Lower leg skin (tissue), 3 donors: ENCODE measurements around the gene TAF7.

Experiments used
- POLR2A ChIP-seq, 2 donors: fragments of 450-650 bp; IDR thresholded peaks; one replicate each; pipeline ENCODE4 v1.6.1; 2016 to 2017; ENCODE audit warnings: antibody characterized with exemption in 2 of 2, mild to moderate bottlenecking in 1 of 2, moderate library complexity in 1 of 2
- TF ChIP-seq, protein P1 (sequence below), 3 donors: fragments of 450-650 bp; IDR thresholded peaks; one replicate each; pipeline ENCODE4 v1.5.1; 2016; ENCODE audit warnings: antibody characterized with exemption in 3 of 3, mild to moderate bottlenecking in 3 of 3, moderate library complexity in 2 of 3

DNA sequence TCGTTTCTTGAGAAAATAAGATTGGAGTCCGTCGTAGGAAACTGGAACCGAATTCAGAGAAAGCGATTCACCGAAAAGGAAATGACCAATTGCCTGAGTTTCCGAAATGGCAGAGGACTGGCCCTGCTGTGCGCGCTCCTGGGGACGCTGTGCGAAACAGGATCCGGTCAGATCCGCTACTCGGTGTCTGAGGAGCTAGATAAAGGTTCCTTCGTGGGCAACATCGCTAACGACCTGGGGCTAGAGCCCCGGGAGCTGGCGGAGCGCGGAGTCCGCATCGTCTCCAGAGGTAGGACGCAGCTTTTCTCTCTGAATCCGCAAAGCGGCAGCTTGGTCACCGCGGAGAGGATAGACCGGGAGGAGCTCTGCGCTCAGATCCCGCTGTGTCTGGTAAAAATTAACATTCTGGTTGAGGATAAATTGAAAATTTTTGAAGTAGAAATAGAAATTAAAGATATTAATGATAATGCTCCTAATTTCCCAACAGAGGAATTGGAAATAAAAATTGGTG lies 23.4 kb upstream of the TAF7 start:
- TF ChIP-seq, protein P1, sequence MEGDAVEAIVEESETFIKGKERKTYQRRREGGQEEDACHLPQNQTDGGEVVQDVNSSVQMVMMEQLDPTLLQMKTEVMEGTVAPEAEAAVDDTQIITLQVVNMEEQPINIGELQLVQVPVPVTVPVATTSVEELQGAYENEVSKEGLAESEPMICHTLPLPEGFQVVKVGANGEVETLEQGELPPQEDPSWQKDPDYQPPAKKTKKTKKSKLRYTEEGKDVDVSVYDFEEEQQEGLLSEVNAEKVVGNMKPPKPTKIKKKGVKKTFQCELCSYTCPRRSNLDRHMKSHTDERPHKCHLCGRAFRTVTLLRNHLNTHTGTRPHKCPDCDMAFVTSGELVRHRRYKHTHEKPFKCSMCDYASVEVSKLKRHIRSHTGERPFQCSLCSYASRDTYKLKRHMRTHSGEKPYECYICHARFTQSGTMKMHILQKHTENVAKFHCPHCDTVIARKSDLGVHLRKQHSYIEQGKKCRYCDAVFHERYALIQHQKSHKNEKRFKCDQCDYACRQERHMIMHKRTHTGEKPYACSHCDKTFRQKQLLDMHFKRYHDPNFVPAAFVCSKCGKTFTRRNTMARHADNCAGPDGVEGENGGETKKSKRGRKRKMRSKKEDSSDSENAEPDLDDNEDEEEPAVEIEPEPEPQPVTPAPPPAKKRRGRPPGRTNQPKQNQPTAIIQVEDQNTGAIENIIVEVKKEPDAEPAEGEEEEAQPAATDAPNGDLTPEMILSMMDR (IDR thresholded peaks at IDR 0.05), result no peak
- TF ChIP-seq POLR2A (IDR thresholded peaks at IDR 0.05), result no peak
